Keratinocyte (primary cell): ENCODE results near the gene EPB41L4B. TPM values are rescaled to one million over a fixed set of nuclear protein-coding genes. Genes with fewer than 3 reads are reported as not detected.
A peak's percentile ranks its signal among the peaks of the same experiment; 100 is the strongest.

Experiments
- DNase-seq: peaks from one replicate; pipeline ENCODE4 v3.0.0-alpha.2; 2011; ENCODE audit warnings: low read depth, missing footprints, low spot score
- FAIRE-seq: peaks from 2 replicates; lab custom pipeline; 2011; peaks lifted over from hg19 to GRCh38; lab: Jason Lieb, UNC
- H2AFZ ChIP-seq: 2 replicates; pipeline ENCODE4 v1.6.0; 2012; ENCODE audit warnings: low read length, control low read depth, inconsistent platforms; ENCODE audit not compliant: control insufficient read depth
- H3K27ac ChIP-seq: 2 replicates; pipeline ENCODE4 v1.5.1; 2011; ENCODE audit warnings: low read length; ENCODE audit not compliant: control insufficient read depth, insufficient read depth
- H3K27me3 ChIP-seq: 3 replicates; pipeline ENCODE4 v1.6.0; 2011; ENCODE audit warnings: low read length; ENCODE audit not compliant: control insufficient read depth, insufficient read depth; ENCODE audit errors: extremely low read depth
- H3K36me3 ChIP-seq, 2 experiments: 2 replicates in 1 of 2; 3 replicates in 1 of 2; pipeline ENCODE4 v1.5.1; 2011; ENCODE audit warnings: low read length in 2 of 2, mild to moderate bottlenecking in 1 of 2; ENCODE audit not compliant: control insufficient read depth in 2 of 2, insufficient read depth in 2 of 2; ENCODE audit errors: extremely low read depth in 1 of 2
- H3K4me1 ChIP-seq: 3 replicates; pipeline ENCODE4 v1.5.1; 2011; ENCODE audit warnings: low read length; ENCODE audit not compliant: control insufficient read depth, insufficient read depth; ENCODE audit errors: extremely low read depth
- H3K4me2 ChIP-seq: 3 replicates; pipeline ENCODE4 v1.6.0; 2011; ENCODE audit warnings: low read depth, low read length; ENCODE audit not compliant: control insufficient read depth, insufficient read depth; ENCODE audit errors: extremely low read depth
- H3K4me3 ChIP-seq, 3 experiments: fragments of 200-600 bp in 1 of 3; sonication (generic) in 1 of 3; 2 replicates in 2 of 3; 3 replicates in 1 of 3; pipeline ENCODE4 v1.5.1; 2011 to 2016; ENCODE audit warnings: low read length in 3 of 3, mild to moderate bottlenecking in 3 of 3, control low read depth in 2 of 3, inconsistent platforms in 1 of 3, low read depth in 1 of 3, mixed read lengths in 1 of 3, mixed run types in 1 of 3, moderate library complexity in 1 of 3; ENCODE audit not compliant: control insufficient read depth in 2 of 3, insufficient read depth in 2 of 3; ENCODE audit errors: extremely low read depth in 1 of 3
- H3K79me2 ChIP-seq: 2 replicates; pipeline ENCODE4 v1.6.0; 2012; ENCODE audit warnings: low read length; ENCODE audit not compliant: control insufficient read depth, insufficient read depth
- H3K9ac ChIP-seq: 3 replicates; pipeline ENCODE4 v1.6.0; 2011; ENCODE audit warnings: low read length; ENCODE audit not compliant: control insufficient read depth, insufficient read depth; ENCODE audit errors: extremely low read depth
- H3K9me1 ChIP-seq: 3 replicates; pipeline ENCODE4 v1.6.0; 2011; ENCODE audit warnings: low read length; ENCODE audit not compliant: control insufficient read depth, insufficient read depth; ENCODE audit errors: extremely low read depth
- H3K9me3 ChIP-seq: 2 replicates; pipeline ENCODE4 v1.5.1; 2012; ENCODE audit warnings: low read depth, low read length; ENCODE audit not compliant: control insufficient read depth
- H4K20me1 ChIP-seq: 3 replicates; pipeline ENCODE4 v1.6.0; 2011; ENCODE audit warnings: low read length; ENCODE audit not compliant: control insufficient read depth, insufficient read depth; ENCODE audit errors: extremely low read depth
- EZH2 ChIP-seq: IDR thresholded peaks from one replicate; pipeline ENCODE4 v1.6.1; 2012; ENCODE audit warnings: inconsistent platforms, mild to moderate bottlenecking, low read length, moderate library complexity
- dilution Hi-C: fragments of 300-500 bp; cut with MboI; formaldehyde crosslinking; loops from one replicate; pipeline ENCODE4 v1.7.0; 2020; ENCODE audit warnings: low sequenced_read_pairs; ENCODE audit not compliant: extremely low pct_ligation_motif_present
- polyA plus RNA-seq, 5 experiments: library from polyadenylated mRNA; depleted of rRNA in 3 of 5; stranded (reverse) in 3 of 5; stranded (forward) in 1 of 5; unstranded in 1 of 5; fragments of >200 nt; gene quantifications; 1 replicate in 1 of 5; 2 replicates in 3 of 5; 3 replicates in 1 of 5; pipeline versions ENCODE4 v1.2.1 to v1.2.3, GENCODE V29; 2011 to 2012; ENCODE audit warnings: missing spikeins in 2 of 5, low read depth in 1 of 5, low replicate concordance in 1 of 5
- TF ChIP-seq, protein P1 (sequence below), 3 experiments: IDR thresholded peaks in 1 of 3; conservative IDR thresholded peaks in 1 of 3; optimal IDR thresholded peaks in 1 of 3; 2 replicates in 2 of 3; 3 replicates in 1 of 3; pipeline versions ENCODE3 to v1.5.1; 2011; ENCODE audit warnings: low read length in 3 of 3, mild to moderate bottlenecking in 3 of 3, moderate library complexity in 2 of 3, control low read depth in 1 of 3, inconsistent platforms in 1 of 3; ENCODE audit not compliant: insufficient read depth in 2 of 3; ENCODE audit errors: extremely low read depth in 1 of 3

Gene EPB41L4B
- polyA plus RNA-seq, 1 donor (not counting 4 experiments of a cell fraction or from before 2014, with no cell fraction given) = 13.7 TPM

DNA sequence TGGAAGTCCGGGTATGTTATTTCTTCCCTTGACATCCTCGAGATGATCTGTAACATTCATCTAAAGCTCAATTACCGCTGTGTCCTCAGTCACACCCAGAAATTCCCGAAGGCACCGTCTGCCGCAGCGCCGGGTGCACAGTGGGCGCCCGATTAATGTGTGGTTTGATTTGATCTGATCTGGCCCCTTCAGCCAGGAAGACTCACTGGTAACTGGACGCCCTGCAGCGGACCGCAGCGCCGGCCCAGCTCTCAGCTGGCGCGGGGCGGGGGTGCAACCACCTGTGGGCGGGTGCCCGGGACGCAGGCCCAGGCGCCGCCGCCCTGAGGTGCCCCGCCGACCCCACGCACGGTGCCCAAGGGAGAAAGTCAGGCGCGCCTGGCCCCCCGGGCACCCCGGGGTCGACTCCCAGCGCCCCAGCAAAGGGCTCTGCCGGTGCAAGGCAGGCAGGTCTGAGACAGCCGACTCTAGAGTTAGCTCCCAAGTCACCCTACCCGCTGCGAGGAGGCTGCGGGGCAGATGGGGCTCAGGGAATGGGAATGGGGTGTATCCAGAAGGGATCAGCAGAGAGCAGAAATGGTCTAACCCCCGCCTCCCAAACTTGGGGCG is 1.7 kb downstream of the EPB41L4B start:
- Histone ChIP-seq H2AFZ (peak overlapping the region; percentile 49), H3K27ac (peak overlapping the region; percentile 87), H3K27me3 (no peaks in the 10 kb centered on the region), H3K79me2 (peaks cover 6% of the 10 kb centered on the region), H3K4me2 (peak overlapping the region; percentile 91), H3K9me1 (peaks cover 10% of the 10 kb centered on the region), H3K36me3 (no peaks in the 10 kb centered on the region), H4K20me1 (peaks cover 4% of the 10 kb centered on the region), H3K4me1 (peaks cover 49% of the 10 kb centered on the region), H3K4me3 (peak overlapping the region; percentile 67 to 69 (median 68)), H3K9ac (peak overlapping the region; percentile 76), H3K9me3 (no peaks in the 10 kb centered on the region)
- FAIRE-seq (no peak), DNase-seq (no peak)
- dilution Hi-C loops = no loop called here
- TF ChIP-seq EZH2 = no peak
- TF ChIP-seq, protein P1, sequence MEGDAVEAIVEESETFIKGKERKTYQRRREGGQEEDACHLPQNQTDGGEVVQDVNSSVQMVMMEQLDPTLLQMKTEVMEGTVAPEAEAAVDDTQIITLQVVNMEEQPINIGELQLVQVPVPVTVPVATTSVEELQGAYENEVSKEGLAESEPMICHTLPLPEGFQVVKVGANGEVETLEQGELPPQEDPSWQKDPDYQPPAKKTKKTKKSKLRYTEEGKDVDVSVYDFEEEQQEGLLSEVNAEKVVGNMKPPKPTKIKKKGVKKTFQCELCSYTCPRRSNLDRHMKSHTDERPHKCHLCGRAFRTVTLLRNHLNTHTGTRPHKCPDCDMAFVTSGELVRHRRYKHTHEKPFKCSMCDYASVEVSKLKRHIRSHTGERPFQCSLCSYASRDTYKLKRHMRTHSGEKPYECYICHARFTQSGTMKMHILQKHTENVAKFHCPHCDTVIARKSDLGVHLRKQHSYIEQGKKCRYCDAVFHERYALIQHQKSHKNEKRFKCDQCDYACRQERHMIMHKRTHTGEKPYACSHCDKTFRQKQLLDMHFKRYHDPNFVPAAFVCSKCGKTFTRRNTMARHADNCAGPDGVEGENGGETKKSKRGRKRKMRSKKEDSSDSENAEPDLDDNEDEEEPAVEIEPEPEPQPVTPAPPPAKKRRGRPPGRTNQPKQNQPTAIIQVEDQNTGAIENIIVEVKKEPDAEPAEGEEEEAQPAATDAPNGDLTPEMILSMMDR (optimal IDR thresholded peaks at IDR 0.05 in 1 of 3, IDR thresholded peaks at IDR 0.05 in 1 of 3, conservative IDR thresholded peaks at IDR 0.05 in 1 of 3; ENCODE audit: extremely low read depth in 1 of 3, insufficient read depth in 2 of 3, low read length in 3 of 3) = no peak

DNA sequence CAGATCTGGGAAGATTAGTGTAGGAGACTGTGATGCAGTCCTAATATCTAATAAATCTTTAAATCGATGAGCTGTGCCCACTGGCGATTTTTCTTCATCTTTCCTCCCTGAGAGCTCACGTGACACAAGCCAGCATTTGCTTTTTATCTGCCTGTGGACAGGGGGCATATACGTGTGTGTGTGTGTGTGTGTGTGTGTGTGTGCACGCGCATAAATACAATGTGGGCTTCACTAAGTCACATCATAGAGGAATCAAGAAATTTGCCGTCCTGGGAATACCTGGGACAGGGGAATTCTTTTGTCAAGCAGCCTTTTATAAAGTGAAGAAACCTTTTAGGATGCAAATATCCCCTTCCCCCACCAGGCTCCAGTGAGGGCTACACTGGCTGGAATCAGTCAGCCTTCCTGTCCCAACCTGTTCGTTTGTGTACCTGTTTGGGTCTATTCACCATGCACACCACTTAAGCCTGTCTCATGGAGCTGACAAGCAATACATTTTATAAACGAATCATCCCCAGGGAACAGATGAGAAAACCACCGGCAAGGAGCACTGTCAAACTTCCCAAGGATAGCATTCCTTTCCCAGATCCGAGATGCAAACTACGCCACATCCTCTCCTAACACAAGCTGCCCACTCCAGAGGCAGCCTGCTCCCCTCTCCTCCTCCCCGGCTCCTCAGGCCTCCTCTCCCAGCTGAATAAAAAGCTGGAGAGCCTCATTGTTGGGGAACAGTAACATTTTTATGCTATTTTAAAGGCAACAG is 2.7 kb downstream of the EPB41L4B start:
- H3K79me2 ChIP-seq = peaks cover 10% of the 10 kb centered on the region
- H3K4me1 ChIP-seq = peaks cover 49% of the 10 kb centered on the region
- no peak overlapping the region for H2AFZ ChIP-seq
- DNase-seq = no peak
- peak overlapping the region; percentile 76 for H3K9ac ChIP-seq
- peaks cover 4% of the 10 kb centered on the region for H4K20me1 ChIP-seq
- peak overlapping the region; percentile 87 for H3K27ac ChIP-seq
- H3K36me3 ChIP-seq = no peaks in the 10 kb centered on the region
- FAIRE-seq = peak; percentile 88
- peak overlapping the region; percentile 67 to 69 (median 68) for H3K4me3 ChIP-seq
- TF ChIP-seq, protein P1 (optimal IDR thresholded peaks at IDR 0.05 in 1 of 3, IDR thresholded peaks at IDR 0.05 in 1 of 3, conservative IDR thresholded peaks at IDR 0.05 in 1 of 3; ENCODE audit: extremely low read depth in 1 of 3, insufficient read depth in 2 of 3, low read length in 3 of 3) = no peak
- no peak for TF ChIP-seq EZH2
- H3K27me3 ChIP-seq = no peaks in the 10 kb centered on the region
- no peaks in the 10 kb centered on the region for H3K9me3 ChIP-seq
- H3K4me2 ChIP-seq = peak overlapping the region; percentile 91
- peaks cover 10% of the 10 kb centered on the region for H3K9me1 ChIP-seq
- dilution Hi-C loops = no loop called here
